Measurements from ENCODE around the gene VWF. TPM values are rescaled to one million over a fixed set of nuclear protein-coding genes. Genes with fewer than 3 reads are reported as not detected.

VWF gene
- polyA plus RNA-seq, 3 donors = 7.3 to 12.4 (median 12.1) TPM

- DNase-seq (ENCODE audit: extremely low read depth in 1 of 11, low read depth in 9 of 11, low spot score in 4 of 11) = no peak
Measured at GRCh38 chr12:6084969-6085450, 39.5 kb downstream of the VWF start.

GRCh38 chr12:6084261-6084968 is 40.1 kb downstream of the VWF start:
- no peak for DNase-seq (ENCODE audit: extremely low read depth in 1 of 11, low read depth in 9 of 11, low spot score in 4 of 11)

- no peak for DNase-seq (ENCODE audit: extremely low read depth in 1 of 11, low read depth in 9 of 11, low spot score in 4 of 11)
Measured at GRCh38 chr12:6083601-6084000, 40.9 kb downstream of the VWF start.

GRCh38 chr12:6082613-6083012 is 41.9 kb downstream of the VWF start:
- DNase-seq (ENCODE audit: extremely low read depth in 1 of 11, low read depth in 9 of 11, low spot score in 4 of 11) = no peak

- no peak for DNase-seq (ENCODE audit: extremely low read depth in 1 of 11, low read depth in 9 of 11, low spot score in 4 of 11)
Measured at GRCh38 chr12:6080149-6081045, 44.1 kb downstream of the VWF start.

- DNase-seq (ENCODE audit: extremely low read depth in 1 of 11, low read depth in 9 of 11, low spot score in 4 of 11) = no peak
Measured at GRCh38 chr12:6078398-6079096, 45.9 kb downstream of the VWF start.

GRCh38 chr12:6077692-6078083 is 46.8 kb downstream of the VWF start:
- no peak for DNase-seq (ENCODE audit: extremely low read depth in 1 of 11, low read depth in 9 of 11, low spot score in 4 of 11)

GRCh38 chr12:6076776-6077691 is 47.4 kb downstream of the VWF start:
- DNase-seq (ENCODE audit: extremely low read depth in 1 of 11, low read depth in 9 of 11, low spot score in 4 of 11) = no peak

GRCh38 chr12:6076346-6076745 is 48.1 kb downstream of the VWF start:
- DNase-seq (ENCODE audit: extremely low read depth in 1 of 11, low read depth in 9 of 11, low spot score in 4 of 11) = no peak

- DNase-seq (ENCODE audit: extremely low read depth in 1 of 11, low read depth in 9 of 11, low spot score in 4 of 11) = no peak
Measured at GRCh38 chr12:6074979-6075585, 49.4 kb downstream of the VWF start.

GRCh38 chr12:6074427-6074826 is 50.0 kb downstream of the VWF start:
- no peak for DNase-seq (ENCODE audit: extremely low read depth in 1 of 11, low read depth in 9 of 11, low spot score in 4 of 11)

GRCh38 chr12:6073426-6073825 is 51.0 kb downstream of the VWF start:
- no peak for DNase-seq (ENCODE audit: extremely low read depth in 1 of 11, low read depth in 9 of 11, low spot score in 4 of 11)

- DNase-seq (ENCODE audit: extremely low read depth in 1 of 11, low read depth in 9 of 11, low spot score in 4 of 11) = no peak
Measured at GRCh38 chr12:6072302-6072752, 52.1 kb downstream of the VWF start.

GRCh38 chr12:6071589-6071988 is 52.9 kb downstream of the VWF start:
- no peak for DNase-seq (ENCODE audit: extremely low read depth in 1 of 11, low read depth in 9 of 11, low spot score in 4 of 11)

GRCh38 chr12:6070472-6071257 is 53.8 kb downstream of the VWF start:
- DNase-seq (ENCODE audit: extremely low read depth in 1 of 11, low read depth in 9 of 11, low spot score in 4 of 11) = no peak

GRCh38 chr12:6069437-6070093 is 54.9 kb downstream of the VWF start:
- DNase-seq (ENCODE audit: extremely low read depth in 1 of 11, low read depth in 9 of 11, low spot score in 4 of 11) = no peak

GRCh38 chr12:6068227-6068626 is 56.2 kb downstream of the VWF start:
- no peak for DNase-seq (ENCODE audit: extremely low read depth in 1 of 11, low read depth in 9 of 11, low spot score in 4 of 11)
